KMS-11 (cell line): Measurements from ENCODE around the gene HERPUD1.
"Not testable (repeated sequence)": the region's sequence is repeated elsewhere in the genome, so short reads cannot be mapped to it uniquely, and the experiment has no call there.

Experiments used
- H2AFZ ChIP-seq: fragments of 200-600 bp; sonication (generic); 2 replicates; pipeline ENCODE4 v1.6.1; 2016; ENCODE audit warnings: antibody characterized with exemption, mixed run types, low read depth
- H3K27ac ChIP-seq: fragments of 200-600 bp; sonication (generic); 2 replicates; pipeline ENCODE4 v1.6.1; 2016; ENCODE audit warnings: mild to moderate bottlenecking, mixed run types
- H3K27me3 ChIP-seq: fragments of 200-600 bp; sonication (generic); 2 replicates; pipeline ENCODE4 v1.6.1; 2017; ENCODE audit warnings: mild to moderate bottlenecking, low read depth, mixed run types, moderate library complexity; ENCODE audit not compliant: insufficient read depth
- H3K36me3 ChIP-seq: fragments of 200-600 bp; sonication (generic); 2 replicates; pipeline ENCODE4 v1.6.1; 2017; ENCODE audit warnings: mild to moderate bottlenecking, mixed run types; ENCODE audit not compliant: insufficient read depth
- H3K4me1 ChIP-seq: fragments of 200-600 bp; sonication (generic); 2 replicates; pipeline ENCODE4 v1.6.1; 2016; ENCODE audit warnings: mild to moderate bottlenecking, low read depth, mixed run types; ENCODE audit not compliant: poor library complexity, severe bottlenecking
- H3K4me2 ChIP-seq: fragments of 200-600 bp; sonication (generic); 2 replicates; pipeline ENCODE4 v1.7.0; 2016; ENCODE audit warnings: mild to moderate bottlenecking, mixed run types
- H3K4me3 ChIP-seq: fragments of 200-600 bp; sonication (generic); IDR thresholded peaks from 2 replicates; pipeline ENCODE4 v1.6.1; 2017; ENCODE audit warnings: low read depth, low read length, mixed read lengths; ENCODE audit not compliant: insufficient read depth
- H3K79me2 ChIP-seq: fragments of 200-600 bp; sonication (generic); 2 replicates; pipeline ENCODE4 v1.6.1; 2016; ENCODE audit warnings: low read depth, mixed run types; ENCODE audit not compliant: insufficient read depth
- H3K9ac ChIP-seq: fragments of 200-600 bp; sonication (generic); 2 replicates; pipeline ENCODE4 v1.6.1; 2016; ENCODE audit warnings: mild to moderate bottlenecking, mixed run types
- H4K20me1 ChIP-seq: fragments of 200-600 bp; sonication (generic); 2 replicates; pipeline ENCODE4 v1.6.1; 2016; ENCODE audit warnings: mild to moderate bottlenecking, mixed run types; ENCODE audit not compliant: insufficient read depth
- CTCF ChIP-seq: fragments of 200-600 bp; sonication (generic); conservative IDR thresholded peaks from 2 replicates; pipeline ENCODE4 v1.6.1; 2017; ENCODE audit warnings: low read depth, mild to moderate bottlenecking, antibody characterized with exemption, low read length, moderate library complexity, mixed read lengths

HERPUD1 gene, protein sequence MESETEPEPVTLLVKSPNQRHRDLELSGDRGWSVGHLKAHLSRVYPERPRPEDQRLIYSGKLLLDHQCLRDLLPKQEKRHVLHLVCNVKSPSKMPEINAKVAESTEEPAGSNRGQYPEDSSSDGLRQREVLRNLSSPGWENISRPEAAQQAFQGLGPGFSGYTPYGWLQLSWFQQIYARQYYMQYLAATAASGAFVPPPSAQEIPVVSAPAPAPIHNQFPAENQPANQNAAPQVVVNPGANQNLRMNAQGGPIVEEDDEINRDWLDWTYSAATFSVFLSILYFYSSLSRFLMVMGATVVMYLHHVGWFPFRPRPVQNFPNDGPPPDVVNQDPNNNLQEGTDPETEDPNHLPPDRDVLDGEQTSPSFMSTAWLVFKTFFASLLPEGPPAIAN

DNA sequence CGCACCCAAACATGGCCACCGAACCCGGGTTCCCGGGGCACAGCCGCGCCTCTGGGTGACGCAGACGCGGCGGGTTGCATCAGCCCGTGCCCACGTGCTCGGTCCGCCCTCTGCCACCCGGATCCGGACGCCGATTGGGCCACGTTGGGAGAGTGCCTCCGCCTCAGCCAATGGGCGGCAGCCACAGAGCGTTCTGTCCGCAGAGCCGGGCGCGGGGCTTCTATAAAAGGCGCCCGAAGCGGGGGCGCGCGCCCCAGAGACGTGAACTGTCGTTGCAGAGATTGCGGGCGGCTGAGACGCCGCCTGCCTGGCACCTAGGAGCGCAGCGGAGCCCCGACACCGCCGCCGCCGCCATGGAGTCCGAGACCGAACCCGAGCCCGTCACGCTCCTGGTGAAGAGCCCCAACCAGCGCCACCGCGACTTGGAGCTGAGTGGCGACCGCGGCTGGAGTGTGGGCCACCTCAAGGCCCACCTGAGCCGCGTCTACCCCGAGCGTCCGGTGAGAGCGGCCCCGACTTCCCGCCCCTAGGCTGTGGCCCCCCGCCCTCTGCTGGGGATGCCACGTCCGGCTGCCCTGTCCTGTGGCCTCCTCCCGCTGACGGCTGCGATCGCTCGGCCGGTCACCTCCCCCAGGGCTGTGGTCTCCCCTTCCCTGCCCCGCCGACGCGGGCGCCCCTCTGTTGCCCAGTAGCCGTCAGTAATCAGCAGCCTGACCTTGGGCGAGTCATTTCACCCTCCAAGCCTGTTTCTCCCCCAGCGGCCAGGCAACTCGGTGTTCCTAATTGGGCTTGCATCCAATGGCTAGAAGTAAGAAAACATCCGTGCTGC lies at the start of gene HERPUD1:
HERPUD1 (plus strand) TSS at position 251 of the 829 bp plus-strand sequence; CDS start at position 354, 103 bp downstream.
- peak within 1 kb of the TSS; percentile 99 for H3K9ac ChIP-seq
- no peak for TF ChIP-seq CTCF
- H3K27ac ChIP-seq, result peak within 1 kb of the TSS; percentile 97
- H3K4me1 ChIP-seq, result peaks cover 50% of the 10 kb centered on the region
- peak within 1 kb of the TSS; percentile 36; the same call in 1 of the 2 replicates for H2AFZ ChIP-seq
- H3K4me3 ChIP-seq, result no peak within 1 kb of the TSS
- peaks cover 26% of the 10 kb centered on the region; the same call in 1 of the 2 replicates for H3K36me3 ChIP-seq
- peak within 1 kb of the TSS; percentile 100 for H3K4me2 ChIP-seq
- peaks cover 18% of the 10 kb centered on the region; the same call in 1 of the 2 replicates for H4K20me1 ChIP-seq
- H3K79me2 ChIP-seq, result peaks cover 51% of the 10 kb centered on the region
- no peaks in the 10 kb centered on the region for H3K27me3 ChIP-seq

DNA sequence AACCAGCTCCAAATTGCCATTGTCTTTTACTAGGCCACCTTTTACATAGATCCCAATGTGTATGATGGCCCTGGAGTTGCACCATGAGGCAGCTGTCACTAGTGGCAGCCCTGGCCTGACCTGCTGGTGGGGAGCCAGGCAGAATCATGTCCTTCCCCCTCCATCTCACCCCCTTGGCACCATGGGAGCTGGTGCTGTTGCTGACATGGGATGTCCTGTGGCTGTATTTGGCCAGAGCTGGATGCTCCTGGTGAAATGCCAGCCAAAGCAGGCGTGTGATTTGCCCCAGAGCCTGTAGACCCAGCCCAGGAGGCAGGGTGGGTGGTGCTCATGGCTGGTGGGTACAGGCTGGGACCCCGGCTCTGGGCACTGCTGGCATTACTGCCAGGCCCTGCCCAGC lies 48.4 kb upstream of the HERPUD1 start:
- H3K27ac ChIP-seq, result no peak overlapping the region
- no peak overlapping the region for H2AFZ ChIP-seq
- H3K27me3 ChIP-seq, result no peaks in the 10 kb centered on the region
- H3K79me2 ChIP-seq, result no peaks in the 10 kb centered on the region
- no peak overlapping the region for H3K4me3 ChIP-seq
- no peaks in the 10 kb centered on the region for H3K36me3 ChIP-seq
- H3K4me2 ChIP-seq, result no peak overlapping the region
- H4K20me1 ChIP-seq, result no peaks in the 10 kb centered on the region
- H3K9ac ChIP-seq, result no peak overlapping the region
- H3K4me1 ChIP-seq, result no peaks in the 10 kb centered on the region
- TF ChIP-seq CTCF, result no peak

- Histone ChIP-seq H3K9ac (no peak overlapping the region), H4K20me1 (no peaks in the 10 kb centered on the region), H3K36me3 (no peaks in the 10 kb centered on the region), H3K27ac (no peak overlapping the region), H3K4me1 (no peaks in the 10 kb centered on the region), H3K79me2 (no peaks in the 10 kb centered on the region), H3K4me2 (no peak overlapping the region), H3K27me3 (no peaks in the 10 kb centered on the region), H3K4me3 (no peak overlapping the region), H2AFZ (no peak overlapping the region)
- no peak for TF ChIP-seq CTCF
Measured at GRCh38 chr16:56884026-56884582, 47.8 kb upstream of the HERPUD1 start.

DNA sequence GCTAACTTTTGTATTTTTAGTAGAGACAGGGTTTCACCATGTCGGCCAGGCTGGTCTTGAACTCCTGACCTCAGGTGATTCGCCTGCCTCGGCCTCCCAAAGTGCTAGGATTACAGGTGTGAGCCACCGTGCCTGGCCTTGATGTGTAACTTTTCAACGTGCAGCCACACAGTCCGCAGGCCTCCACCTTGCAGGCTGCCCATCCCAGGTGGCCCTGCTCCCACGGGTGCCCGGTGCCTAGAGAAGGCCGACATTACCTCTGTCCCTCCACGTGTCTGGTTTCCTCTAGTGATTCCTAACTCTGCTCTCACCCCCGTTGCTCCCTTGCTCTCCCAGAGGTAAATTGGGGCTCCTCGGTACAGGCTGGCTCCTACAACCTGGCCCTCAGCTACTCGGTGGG lies 47.0 kb upstream of the HERPUD1 start:
- H3K36me3 ChIP-seq, H3K4me2 ChIP-seq, H3K9ac ChIP-seq, H3K79me2 ChIP-seq, H3K4me3 ChIP-seq, H4K20me1 ChIP-seq, H3K4me1 ChIP-seq, H3K27ac ChIP-seq, H2AFZ ChIP-seq, H3K27me3 ChIP-seq: not testable (repeated sequence)
